Stimulated activated CD4-positive, alpha-beta T cell treated with anti-CD3 and anti-CD28 coated beads, Interleukin-2, amount 100 ng/mL, for 4 hours (primary cell): ENCODE data around the gene F11.
"Not testable (repeated sequence)": the region's sequence is repeated elsewhere in the genome, so short reads cannot be mapped to it uniquely, and the experiment has no call there.

ENCODE experiments used
- DNase-seq: peaks from one replicate; pipeline ENCODE4 v3.0.0-alpha.2; 2020; ENCODE audit warnings: low read depth

F11 gene

DNA sequence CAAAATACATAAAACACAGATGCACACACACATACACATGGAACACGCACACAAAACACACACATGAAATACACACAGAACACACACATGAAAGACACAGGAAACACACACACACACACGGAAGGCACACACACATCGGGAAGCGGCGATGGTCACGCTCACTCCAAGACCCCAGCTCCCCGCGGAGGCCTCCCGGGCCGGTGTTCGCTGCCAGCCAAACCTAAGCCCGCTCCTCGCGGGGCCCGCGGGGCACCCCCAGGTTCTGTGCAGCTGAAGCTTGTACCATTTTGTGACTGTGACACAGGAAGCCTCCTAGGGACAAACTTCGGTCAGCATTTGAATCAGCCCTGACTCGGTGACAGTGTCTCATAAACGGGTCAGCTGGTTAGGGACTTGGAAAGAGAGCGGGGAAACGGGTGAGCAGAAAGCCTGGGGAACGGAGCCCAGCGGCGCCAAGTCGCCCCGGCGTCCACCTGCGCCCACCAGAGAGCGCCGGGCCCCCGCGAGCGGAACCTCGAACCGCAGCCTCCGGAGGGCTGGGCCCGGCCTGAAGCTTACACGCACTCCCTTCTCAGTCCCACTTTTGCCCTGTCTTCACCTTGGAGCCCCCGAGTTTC lies 32.1 kb downstream of the F11 start:
- no peak for DNase-seq

DNA sequence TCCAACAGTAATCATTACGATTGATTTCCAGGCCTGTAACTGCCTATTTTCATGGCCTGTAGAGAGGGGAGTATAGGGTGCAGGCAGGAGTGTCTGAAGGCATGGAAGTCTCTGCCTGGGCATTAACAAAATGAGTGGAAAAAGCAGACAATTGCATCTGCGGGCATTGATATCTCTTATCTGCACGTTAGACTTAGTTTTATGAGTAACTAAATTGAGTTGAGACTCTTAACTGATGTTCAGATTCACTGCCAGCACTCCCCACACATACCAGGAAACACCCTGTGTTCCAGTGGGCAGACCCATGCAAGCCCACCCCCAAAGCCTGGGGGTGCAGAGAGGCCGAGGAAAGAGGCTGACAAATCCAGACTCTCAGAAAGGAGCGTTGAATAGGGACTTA lies 33.3 kb downstream of the F11 start:
- no peak for DNase-seq

DNA sequence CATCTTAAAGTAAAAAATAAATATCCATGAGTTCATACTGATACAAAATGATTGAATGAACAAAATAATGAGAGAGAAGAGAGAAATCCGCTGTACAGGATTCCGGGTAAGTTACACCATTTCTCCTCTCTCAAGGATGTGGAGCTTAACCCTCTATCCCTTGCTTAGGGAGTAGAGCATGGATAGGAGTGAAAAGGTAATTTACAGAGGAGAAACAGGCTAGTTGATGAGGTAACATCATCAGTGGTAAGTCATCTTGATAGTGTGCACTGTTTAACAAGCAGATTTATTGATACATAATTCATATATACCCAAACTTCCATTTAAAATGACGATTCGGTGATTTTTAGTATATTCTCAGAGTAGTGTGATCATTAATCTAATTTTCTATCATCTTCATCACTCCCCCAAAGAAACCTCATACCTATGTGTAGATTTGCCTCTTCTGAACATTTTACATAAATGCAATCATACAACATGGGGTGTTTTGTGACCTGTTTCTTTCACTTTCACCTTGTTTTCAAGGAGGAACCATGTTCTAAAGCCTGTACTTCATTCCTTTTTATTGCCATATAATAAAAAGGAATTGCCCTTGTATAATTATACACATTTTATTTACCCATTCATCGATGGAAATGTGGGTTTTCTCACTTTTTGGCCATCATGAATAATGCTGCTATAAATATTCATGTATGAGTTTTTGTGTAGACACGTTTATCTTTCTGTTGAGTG lies 34.8 kb downstream of the F11 start:
- no peak for DNase-seq

DNA sequence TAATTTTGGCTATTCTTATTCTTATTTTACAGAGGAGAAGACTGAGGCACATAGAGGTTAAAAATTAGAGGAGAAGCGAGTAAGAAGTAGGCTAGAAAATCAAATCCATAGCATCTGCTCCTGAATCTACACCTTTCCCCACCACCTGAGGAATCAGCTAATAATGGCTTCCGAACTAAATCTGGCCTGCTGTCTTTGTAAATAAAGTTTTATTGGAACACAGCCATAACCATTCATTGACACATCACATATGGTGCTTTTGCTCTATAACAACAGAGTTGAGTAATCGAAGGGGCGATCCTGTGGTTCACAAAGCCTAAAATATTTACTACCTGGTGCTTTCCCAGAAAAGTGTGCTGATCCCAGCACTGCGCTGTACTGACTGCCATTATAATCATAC lies 38.2 kb downstream of the F11 start:
- DNase-seq = no peak

DNA sequence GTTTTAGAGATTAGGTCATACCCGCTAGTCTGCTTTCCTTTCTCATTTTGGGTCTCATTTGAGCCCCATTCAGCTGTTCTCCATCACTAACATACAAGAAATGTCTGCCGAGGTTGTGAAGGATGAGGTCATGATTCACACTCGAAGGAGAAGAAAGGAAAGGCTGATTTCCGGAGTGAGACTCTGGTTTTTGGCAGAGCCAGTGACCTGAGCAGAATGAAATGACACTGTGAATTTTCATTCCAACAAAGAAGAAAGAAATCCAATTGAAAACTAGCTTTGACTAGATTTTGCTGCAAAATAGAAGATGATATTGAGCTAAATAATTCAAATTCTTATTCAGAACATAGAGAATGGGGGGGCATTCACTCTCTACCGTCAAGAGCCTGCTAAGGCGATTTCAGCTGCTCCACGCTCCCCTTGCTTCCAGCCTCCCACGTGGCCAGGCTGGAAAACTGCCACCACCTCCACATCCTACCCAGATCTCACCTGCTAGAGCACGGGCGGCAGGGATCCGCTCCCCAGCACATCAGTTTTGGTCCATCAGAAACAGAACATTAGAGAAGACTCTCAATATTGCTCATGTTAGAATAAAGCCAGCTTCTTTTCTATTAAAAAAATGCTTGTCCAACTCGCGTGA lies 39.0 kb downstream of the F11 start:
- DNase-seq = no peak

DNA sequence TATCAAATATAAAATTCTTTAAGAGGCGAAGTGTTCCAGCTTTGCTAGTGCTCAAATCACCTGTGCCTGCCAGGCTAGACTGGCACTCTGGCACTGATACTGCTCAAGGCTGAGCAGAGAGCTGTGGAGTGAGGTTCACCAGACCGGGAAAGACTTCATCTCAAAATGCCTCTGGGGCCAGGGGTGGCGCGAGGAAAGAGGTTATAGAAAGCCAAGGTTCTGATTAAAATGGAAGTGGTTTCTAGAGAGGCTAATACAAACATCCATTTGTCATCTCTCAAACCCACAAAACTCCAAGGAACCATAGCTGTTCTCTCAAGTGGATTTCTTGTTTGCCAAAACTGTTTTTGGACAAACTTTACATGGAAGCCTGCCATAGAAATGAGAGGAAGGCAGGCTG lies 41.5 kb downstream of the F11 start:
- no peak for DNase-seq

DNA sequence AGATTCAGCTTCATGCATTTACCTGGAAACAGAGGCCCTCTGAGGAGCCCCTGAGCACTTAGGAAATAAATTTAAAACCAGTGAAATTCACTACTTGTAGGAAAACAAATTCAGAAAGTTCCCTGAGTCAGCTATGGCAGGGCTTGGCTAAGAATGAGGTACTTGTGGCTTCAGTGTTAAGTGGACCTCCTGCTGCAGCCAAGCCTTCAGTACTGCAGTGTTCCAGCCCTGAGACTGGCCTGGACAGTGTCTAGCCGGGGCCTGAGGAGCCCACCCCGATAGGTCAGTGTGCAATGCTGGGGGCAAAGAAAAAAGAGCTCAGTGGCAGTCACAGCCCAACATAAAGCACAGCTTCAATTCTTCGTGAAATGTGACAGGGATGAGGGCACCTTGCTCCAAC lies 41.9 kb downstream of the F11 start:
- DNase-seq = no peak

DNA sequence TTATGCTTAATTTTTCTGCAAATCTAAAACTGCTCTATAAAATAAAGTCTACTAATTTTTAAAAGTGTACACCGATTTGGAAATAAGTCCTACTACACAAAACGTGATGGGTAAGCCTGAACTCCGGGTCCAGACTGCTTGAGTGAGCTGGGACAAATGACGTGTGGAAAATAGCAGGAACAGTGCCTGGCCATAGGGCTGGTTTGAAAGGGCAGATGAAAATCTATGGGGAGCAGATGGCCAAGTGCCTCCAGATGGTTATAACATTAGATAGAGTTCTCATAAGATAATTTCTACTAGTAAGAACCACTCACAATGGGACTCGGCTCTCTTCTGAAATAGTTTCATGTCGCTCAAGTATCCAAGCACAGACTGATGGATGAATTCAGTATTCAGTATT lies 52.5 kb downstream of the F11 start:
- no peak for DNase-seq

DNA sequence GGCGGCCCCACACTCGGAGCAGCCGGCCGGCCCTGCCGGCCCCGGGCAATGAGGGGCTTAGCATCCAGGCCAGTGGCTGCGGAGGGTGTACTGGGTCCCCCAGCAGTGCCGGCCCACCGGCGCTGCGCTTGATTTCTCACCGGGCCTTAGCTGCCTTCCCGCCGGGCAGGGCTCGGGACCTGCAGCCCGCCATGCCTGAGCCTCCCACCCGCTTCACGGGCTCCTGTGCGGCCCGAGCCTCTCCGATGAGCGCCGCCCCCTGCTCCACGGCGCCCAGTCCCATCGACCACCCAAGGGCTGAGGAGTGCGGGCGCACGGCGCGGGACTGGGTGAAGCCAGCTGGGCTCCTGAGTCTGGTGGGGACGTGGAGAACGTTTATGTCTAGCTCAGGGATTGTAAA lies 58.7 kb downstream of the F11 start:
- not testable (repeated sequence) for DNase-seq

DNA sequence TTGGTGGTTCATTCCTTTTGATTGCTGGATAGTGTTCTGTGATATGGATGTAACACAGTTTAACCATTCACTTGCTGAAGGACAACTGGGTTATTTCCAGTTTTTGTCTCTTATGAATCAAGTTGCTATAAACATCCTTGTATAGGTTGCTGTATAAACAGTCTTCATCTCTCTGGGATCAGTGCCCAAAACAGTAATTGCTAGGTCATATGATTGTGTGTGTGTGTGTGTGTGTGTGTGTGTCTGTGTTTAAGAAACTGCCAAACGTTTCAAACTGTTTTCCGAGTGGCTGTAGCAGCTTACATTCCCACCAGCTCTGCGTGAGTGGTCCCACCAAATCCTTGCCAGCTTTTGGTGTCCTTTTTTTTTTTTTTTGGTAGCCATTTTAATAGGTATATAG lies 60.4 kb downstream of the F11 start:
- no peak for DNase-seq

DNA sequence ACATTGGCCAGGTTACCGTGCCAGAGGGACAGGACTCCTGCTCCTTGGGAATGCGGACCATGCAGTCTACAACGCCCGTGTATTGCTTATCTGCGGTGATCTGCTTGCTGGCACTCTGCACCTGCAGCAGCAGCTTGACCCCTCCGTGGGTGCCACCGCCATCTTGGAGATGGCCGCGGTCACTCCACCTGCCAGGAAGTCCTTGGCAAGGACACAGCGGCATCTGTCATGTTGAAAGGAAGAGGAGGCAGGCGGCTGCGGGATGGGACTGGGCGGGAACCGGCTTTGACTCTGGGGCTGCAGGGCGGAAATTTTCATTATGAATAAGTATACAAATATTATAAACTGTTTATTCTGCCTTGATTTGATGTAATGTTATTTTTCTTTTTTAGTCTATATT lies 63.4 kb downstream of the F11 start:
- no peak for DNase-seq

DNA sequence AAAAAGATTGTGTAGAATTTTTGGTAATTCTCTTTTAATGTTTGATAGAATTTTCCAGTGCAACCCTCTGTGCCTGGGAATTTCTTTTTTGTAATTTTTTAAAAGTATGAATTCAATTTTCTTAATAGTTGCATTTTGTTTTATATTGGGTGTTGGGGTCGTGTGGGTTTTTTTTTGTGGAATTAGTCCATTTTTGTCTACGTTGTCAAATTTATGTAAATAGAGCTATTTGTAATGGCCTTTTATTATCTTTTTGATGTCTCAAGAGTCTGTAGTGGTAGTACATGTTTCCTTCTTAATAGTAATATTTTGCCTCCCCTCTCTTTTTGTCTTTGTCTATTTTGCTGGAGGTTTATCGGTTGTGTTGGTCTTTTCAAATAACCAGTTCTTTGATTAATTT lies 64.4 kb downstream of the F11 start:
- no peak for DNase-seq

DNA sequence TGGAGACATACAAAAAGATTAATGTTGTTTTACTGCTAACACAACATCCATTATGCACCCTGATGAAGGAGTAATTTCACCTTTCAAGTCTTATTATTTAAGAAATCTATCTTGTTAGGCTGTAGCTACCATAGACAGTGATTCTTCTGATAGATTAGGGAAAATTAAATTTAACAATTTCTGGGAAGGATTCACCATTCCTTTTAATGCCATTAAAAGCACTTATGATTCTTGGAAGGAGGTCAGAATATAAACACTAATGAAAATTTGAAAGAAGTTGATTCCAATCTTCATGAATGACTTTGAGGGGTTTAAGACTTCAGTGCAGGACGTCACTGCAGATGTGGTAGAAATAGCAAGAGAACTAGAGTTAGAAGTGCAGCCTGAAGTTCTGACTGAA lies 69.8 kb downstream of the F11 start:
- no peak for DNase-seq
